ENCODE measurements around the gene ZNRF1.
"Not testable (repeated sequence)": the region's sequence is repeated elsewhere in the genome, so short reads cannot be mapped to it uniquely, and the experiment has no call there.

ZNRF1 gene

GRCh38 chr16:75002474-75002873 lies 3.6 kb downstream of the ZNRF1 start:
- no peak for DNase-seq (ENCODE audit: low read depth)

GRCh38 chr16:75003931-75004330 lies 5.1 kb downstream of the ZNRF1 start:
- DNase-seq (ENCODE audit: low read depth), result no peak

GRCh38 chr16:75004460-75004859 lies 5.6 kb downstream of the ZNRF1 start:
- DNase-seq (ENCODE audit: low read depth), result no peak

GRCh38 chr16:75005697-75006096 lies 6.9 kb downstream of the ZNRF1 start:
- no peak for DNase-seq (ENCODE audit: low read depth)

GRCh38 chr16:75007443-75007842 lies 8.6 kb downstream of the ZNRF1 start:
- DNase-seq (ENCODE audit: low read depth), result no peak

GRCh38 chr16:75010427-75010826 lies 11.6 kb downstream of the ZNRF1 start:
- DNase-seq (ENCODE audit: low read depth), result no peak

- peak; percentile 71 for DNase-seq (ENCODE audit: low read depth)
These were observed 12.9 kb downstream of the ZNRF1 start for GRCh38 chr16:75011634-75012307.

GRCh38 chr16:75012380-75013081 lies 13.7 kb downstream of the ZNRF1 start:
- DNase-seq (ENCODE audit: low read depth), result no peak

- DNase-seq (ENCODE audit: low read depth), result not testable (repeated sequence)
These were observed 14.3 kb downstream of the ZNRF1 start for GRCh38 chr16:75013123-75013522.

GRCh38 chr16:75014318-75014717 lies 15.5 kb downstream of the ZNRF1 start:
- DNase-seq (ENCODE audit: low read depth), result no peak

- DNase-seq (ENCODE audit: low read depth), result not testable (repeated sequence)
These were observed 17.7 kb downstream of the ZNRF1 start for GRCh38 chr16:75016451-75017081.

GRCh38 chr16:75017670-75018525 lies 19.1 kb downstream of the ZNRF1 start:
- no peak for DNase-seq (ENCODE audit: low read depth)

- no peak for DNase-seq (ENCODE audit: low read depth)
These were observed 20.2 kb downstream of the ZNRF1 start for GRCh38 chr16:75019007-75019406.

- DNase-seq (ENCODE audit: low read depth), result no peak
These were observed 20.8 kb downstream of the ZNRF1 start for GRCh38 chr16:75019586-75019985.

- no peak for DNase-seq (ENCODE audit: low read depth)
These were observed 22.6 kb downstream of the ZNRF1 start for GRCh38 chr16:75021410-75021809.

- no peak for DNase-seq (ENCODE audit: low read depth)
These were observed 23.7 kb downstream of the ZNRF1 start for GRCh38 chr16:75022567-75022966.

- no peak for DNase-seq (ENCODE audit: low read depth)
These were observed 24.2 kb downstream of the ZNRF1 start for GRCh38 chr16:75023009-75023408.

- DNase-seq (ENCODE audit: low read depth), result no peak
These were observed 25.4 kb downstream of the ZNRF1 start for GRCh38 chr16:75024182-75024581.

- DNase-seq (ENCODE audit: low read depth), result no peak
These were observed 25.8 kb downstream of the ZNRF1 start for GRCh38 chr16:75024594-75024993.

GRCh38 chr16:75025761-75026160 lies 26.9 kb downstream of the ZNRF1 start:
- DNase-seq (ENCODE audit: low read depth), result no peak

- DNase-seq (ENCODE audit: low read depth), result peak; percentile 72
These were observed 27.5 kb downstream of the ZNRF1 start for GRCh38 chr16:75026239-75026891.

GRCh38 chr16:75026892-75027391 lies 28.1 kb downstream of the ZNRF1 start:
- DNase-seq (ENCODE audit: low read depth), result no peak

Measured in GM04504 (cell line).